ENCODE data around the gene HIVEP3.

Gene HIVEP3

GRCh38 chr1:41894101-41894807, 24.5 kb downstream of the HIVEP3 start:
- DNase-seq (ENCODE audit: low read depth in 2 of 2) = no peak

GRCh38 chr1:41892301-41892781, 26.4 kb downstream of the HIVEP3 start:
- DNase-seq (ENCODE audit: low read depth in 2 of 2) = no peak

- DNase-seq (ENCODE audit: low read depth in 2 of 2) = peak in 1 of 2 donors; percentile 44
These were observed 27.4 kb downstream of the HIVEP3 start for GRCh38 chr1:41891199-41891896.

- DNase-seq (ENCODE audit: low read depth in 2 of 2) = no peak
These were observed 27.9 kb downstream of the HIVEP3 start for GRCh38 chr1:41890825-41891198.

DNA sequence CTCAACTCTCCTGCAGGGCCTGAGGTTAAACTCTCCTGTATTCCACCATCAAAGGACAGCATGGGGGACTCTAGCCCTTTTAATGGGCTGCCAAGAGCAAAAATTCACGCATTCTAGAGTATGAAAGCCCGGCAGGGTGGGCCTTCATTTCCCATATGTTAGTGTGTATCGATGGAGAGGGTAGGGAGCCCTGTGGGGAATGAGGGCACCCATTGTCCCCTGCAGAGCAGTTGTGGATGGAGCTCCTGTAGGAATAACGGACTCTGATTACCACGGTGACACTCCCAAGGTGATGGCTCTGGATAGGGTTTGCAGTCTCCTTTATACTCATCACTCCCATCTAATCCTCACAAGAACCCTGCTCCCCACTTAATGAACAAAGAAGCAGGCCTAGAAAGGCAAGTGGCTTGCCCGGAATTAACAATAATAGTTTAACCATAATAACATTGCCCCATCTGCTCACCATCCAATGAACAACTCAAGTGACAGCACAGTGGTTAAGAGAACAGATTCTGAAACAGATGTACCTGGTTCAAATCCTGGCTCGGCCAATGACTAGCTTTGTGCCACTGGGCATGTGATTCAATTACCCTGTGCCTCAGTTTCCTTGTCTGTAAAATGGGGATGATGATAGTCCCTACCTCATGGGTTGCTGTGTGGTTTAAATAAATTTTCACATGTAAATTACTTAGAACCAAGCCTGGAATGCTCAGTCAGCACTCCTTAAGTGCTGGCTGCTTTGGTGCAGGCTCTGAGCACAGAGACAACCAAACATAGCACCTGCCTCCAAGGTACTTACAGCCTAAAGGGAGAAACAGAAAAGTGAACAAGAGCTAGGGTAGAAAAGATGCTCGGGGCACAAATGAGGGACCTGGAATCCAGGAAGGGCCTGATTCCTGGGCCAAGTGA, 29.0 kb downstream of the HIVEP3 start:
- DNase-seq (ENCODE audit: low read depth in 2 of 2) = no peak

- no peak for DNase-seq (ENCODE audit: low read depth in 2 of 2)
These were observed 30.0 kb downstream of the HIVEP3 start for GRCh38 chr1:41888756-41889155.

DNA sequence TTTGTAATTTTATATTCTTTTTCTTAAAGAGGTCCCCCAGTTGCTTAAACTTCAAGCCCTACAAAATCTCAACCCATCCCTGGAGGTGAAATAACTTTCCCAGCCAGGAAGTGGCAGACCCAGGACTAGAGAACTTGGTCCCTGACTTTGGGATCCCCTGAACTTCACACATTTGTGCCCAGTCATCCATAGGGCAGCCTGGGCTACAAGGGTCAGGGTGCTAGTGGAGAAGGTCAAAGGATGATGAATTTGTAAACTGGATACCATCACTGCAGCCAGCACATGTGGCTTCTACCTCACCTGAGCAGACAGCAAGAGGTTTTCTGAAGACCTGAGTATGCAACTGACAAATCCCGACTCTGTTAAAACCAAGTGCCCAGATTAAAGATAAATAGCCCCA, 31.4 kb downstream of the HIVEP3 start:
- DNase-seq (ENCODE audit: low read depth in 2 of 2) = no peak

DNA sequence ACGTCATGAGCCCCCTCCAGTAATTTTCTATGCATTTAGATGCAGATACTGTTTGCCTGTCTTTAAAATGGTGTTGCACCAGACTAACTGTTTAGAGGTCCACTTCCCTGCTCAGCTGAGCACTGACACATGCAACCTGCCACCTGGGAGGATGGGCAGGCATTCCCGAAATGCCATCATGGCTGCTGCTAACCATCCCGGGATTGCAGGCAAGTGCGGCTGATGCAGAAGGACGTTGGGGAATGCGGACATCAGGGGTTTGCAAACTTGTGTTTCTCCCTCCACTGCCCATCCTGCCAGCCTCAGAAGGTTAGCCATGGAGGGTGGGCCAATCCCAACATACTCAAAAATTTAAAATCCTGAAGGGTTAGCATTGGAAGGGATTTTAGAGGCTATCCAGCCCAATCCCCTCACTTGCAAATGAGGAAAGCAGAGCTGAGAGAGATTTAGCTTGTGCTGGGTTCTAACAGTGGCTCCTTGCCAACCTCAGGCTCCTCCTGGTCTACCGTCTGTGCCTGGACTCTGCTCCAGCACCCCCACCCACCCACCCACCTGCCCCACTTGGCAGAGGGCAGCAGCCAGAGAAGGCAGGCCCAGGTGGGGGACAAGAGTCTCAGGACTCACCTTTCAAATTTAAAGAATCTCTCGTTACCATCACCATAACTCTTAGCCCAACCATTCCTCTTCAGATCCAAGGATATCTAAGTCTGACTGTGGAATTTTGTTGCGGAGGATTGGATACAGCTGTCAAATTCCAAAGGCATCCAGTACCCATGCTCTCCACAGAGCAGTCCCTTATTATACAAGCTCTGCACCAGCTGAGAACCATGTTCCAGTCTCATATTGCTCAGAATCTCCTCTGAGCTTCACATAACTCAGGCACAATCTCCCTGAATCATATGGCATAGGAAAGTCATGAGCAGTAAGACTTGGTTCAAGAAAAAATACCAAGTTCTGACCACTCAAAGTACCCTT, 34.2 kb downstream of the HIVEP3 start:
- DNase-seq (ENCODE audit: low read depth in 2 of 2) = no peak

GRCh38 chr1:41883507-41883906, 35.2 kb downstream of the HIVEP3 start:
- DNase-seq (ENCODE audit: low read depth in 2 of 2) = no peak

GRCh38 chr1:41882486-41882885, 36.2 kb downstream of the HIVEP3 start:
- DNase-seq (ENCODE audit: low read depth in 2 of 2) = no peak

GRCh38 chr1:41882068-41882477, 36.6 kb downstream of the HIVEP3 start:
- DNase-seq (ENCODE audit: low read depth in 2 of 2) = no peak

- DNase-seq (ENCODE audit: low read depth in 2 of 2) = no peak
These were observed 37.5 kb downstream of the HIVEP3 start for GRCh38 chr1:41880950-41881885.

- no peak for DNase-seq (ENCODE audit: low read depth in 2 of 2)
These were observed 38.5 kb downstream of the HIVEP3 start for GRCh38 chr1:41880261-41880660.

- DNase-seq (ENCODE audit: low read depth in 2 of 2) = no peak
These were observed 39.1 kb downstream of the HIVEP3 start for GRCh38 chr1:41879617-41880016.

DNA sequence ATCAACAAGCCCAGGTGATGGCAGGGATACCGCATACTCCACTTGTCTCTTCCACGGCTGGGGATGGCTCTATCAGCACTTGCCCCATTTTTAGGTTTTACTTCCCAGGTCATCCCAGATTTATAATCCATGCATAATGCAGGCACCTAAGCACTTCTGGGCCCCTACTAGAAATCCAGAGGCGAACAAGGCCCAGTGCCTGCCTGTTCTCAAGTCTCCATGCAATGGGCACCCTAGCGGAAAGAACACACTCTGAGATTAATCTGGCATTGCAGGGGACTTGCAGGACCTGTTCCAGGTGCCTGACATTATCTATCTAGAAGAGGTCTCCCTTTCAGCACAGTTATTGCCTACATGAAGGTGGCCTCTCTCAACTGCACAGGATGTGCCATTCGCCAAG, 39.8 kb downstream of the HIVEP3 start:
- DNase-seq (ENCODE audit: low read depth in 2 of 2) = no peak

DNA sequence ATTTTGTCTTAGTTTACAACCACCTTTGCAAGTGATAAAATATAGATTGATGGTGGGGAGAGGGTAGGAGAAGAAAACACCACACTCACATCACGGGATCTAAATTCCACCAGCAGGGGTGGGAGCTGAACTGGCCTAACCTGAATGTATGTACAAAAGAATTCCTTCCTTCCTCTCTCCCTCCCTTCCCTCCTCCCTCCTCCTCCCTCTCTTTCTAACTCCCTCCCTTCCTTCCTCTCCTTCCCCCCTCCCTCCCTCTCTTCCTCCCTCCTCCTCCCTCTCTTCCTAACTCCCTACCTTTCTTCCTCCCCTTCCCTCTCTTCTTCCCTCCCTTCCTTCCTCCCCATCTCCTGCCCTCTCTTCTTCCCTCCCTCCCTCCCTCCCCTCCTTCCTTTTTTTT, 40.2 kb downstream of the HIVEP3 start:
- no peak for DNase-seq (ENCODE audit: low read depth in 2 of 2)

- DNase-seq (ENCODE audit: low read depth in 2 of 2) = no peak
These were observed 41.9 kb downstream of the HIVEP3 start for GRCh38 chr1:41876576-41877445.

DNA sequence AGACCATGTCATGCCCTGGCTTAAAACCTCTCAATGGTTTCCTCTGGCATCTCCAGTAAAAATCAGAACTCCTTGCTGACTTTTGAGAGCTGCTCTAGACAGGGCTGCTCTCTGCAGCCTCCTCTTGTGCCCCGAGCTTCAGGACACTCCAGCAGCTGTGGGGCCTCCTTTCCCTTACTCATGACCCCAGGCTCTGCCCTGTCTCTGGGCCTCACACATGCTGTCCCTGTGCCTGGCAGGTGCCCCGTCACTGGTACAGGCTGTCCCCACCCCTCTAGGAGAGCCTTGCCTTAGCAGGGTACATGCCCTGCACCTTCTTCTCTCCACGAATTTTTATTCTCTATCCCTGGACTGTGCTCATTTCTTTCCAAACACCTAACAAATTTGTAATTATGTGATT, 43.2 kb downstream of the HIVEP3 start:
- DNase-seq (ENCODE audit: low read depth in 2 of 2) = no peak

GRCh38 chr1:41874903-41875411, 43.8 kb downstream of the HIVEP3 start:
- no peak for DNase-seq (ENCODE audit: low read depth in 2 of 2)
